NCI-H146 (cell line): ENCODE data around the gene TBX1.

ENCODE experiments used
- DNase-seq: peaks from one replicate; lab custom pipeline; 2025; lab: John Stamatoyannopoulos, UW

The TBX1 gene

DNA sequence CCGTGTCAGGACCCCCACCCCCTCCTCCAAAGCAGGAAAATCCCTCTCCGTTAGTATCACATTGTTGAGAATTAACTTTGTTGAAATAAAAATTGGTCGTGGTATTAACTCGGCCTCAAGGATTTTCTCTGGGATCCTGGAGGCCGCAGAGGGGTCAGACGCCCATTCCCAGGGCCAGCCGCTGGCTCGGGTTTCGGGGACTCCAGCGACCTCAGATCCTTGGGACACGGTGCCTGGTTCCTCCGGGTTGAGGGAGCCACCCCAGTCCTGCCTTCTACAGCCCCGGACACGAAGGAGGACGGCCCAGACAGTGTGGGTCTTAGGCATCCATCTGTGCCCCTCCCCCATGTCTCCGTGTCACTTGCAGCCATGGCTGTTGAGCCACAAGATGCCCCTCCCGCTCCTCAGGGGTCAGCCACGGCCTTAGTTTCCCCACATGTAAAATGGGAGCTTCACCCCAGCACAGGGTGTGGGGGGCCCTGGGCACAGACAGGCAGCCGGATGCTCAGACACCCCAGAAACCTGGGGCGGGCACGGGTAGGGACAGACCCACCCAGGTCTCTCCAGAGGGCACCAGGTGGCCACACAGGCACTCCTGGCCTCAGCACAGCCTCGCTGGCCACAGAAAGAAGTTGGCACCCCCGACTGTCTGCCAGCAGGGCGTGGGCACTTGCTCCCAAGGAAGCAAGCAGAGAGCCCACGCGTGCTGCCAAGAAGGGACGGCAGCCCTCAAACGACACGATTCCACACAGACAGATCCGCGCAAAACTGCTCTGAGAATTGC lies 21.7 kb upstream of the TBX1 start:
- DNase-seq: no peak

DNA sequence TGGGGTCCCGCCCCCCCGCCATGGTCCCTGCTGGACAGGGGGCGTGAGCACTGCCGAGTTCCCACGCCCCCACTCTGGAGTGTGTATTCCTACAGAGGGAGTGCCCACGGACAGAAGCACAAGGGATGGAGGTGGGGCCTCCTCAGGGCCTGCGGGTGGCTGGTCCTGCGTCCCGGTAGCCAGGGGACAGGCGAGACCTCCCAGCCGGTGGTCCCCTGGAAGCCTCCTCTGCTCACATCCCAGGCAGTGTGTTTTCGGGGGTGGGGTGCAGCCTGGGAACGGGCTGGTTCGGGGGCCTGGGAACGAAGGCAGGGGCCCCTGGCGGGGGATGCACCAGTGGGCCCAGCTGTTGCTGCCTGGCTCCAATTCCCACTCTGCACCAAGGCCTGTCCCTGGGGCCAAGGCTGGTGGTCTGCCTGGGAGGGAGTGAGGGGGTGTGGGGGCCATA lies 21.1 kb upstream of the TBX1 start:
- no peak for DNase-seq

DNA sequence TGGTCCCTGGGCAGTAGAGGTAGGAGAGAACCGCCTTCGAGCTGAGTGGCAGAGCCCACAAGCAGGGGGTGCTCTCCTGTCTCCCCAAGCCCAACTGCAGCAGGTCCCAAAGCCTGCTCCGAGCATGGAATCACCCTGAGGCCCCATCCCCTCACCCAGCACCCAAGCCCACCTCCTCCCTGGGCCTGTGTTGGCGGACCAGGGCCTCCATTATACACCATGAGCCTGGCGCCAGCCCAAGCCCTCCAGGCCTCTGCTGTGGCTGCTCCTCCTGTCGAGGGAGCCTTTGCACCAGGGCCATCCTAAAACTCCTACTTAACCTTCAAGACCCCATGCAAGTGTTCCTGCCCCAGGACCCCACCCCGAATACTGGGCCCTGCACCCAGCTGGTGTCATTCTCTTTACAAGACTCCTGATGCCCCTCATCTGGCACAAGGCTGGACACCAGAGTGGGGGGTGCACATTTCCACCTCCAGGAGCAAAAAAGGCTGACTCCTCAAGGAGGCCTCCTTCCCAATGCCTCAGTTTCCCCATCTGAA lies 20.6 kb upstream of the TBX1 start:
- no peak for DNase-seq

DNA sequence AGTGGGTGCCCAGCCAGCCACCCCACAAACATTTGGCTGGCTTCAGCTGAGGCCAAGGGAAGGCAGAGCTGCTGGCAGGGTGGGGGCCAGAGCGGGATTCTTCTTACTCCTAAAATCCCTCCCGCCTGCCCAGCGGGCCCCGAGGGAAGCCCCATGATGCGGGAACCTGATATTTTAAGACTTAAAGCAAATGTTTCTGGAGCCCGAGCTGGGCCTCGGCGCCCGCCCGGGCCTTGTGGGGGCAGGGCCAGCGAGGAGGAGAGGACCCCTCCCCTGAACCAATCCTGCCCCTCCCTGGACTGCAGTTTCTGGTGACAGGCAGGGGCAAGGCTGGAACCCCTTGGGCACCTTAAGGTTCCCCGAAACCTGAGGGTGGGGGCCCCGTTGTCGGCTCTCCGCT lies 20.0 kb upstream of the TBX1 start:
- no peak for DNase-seq

DNA sequence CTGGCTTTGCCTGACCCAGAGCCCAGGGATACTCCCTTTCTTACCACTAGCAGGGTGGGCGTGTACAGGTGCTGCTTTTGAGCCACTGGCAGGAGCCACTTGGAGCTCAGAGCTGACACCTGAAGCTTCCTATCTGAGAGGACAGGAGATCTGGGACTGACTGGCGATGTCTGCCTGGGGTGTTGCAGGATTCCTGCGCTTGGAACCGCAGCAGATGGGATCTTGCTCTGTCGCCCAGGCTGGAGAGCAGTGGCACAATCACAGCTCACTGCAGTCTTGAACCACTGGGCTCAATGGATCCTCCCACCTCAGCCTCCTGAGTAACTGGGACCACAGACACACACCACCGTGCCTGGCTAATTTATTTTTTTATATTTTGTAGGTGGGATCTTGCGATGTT lies 19.5 kb upstream of the TBX1 start:
- no peak for DNase-seq

DNA sequence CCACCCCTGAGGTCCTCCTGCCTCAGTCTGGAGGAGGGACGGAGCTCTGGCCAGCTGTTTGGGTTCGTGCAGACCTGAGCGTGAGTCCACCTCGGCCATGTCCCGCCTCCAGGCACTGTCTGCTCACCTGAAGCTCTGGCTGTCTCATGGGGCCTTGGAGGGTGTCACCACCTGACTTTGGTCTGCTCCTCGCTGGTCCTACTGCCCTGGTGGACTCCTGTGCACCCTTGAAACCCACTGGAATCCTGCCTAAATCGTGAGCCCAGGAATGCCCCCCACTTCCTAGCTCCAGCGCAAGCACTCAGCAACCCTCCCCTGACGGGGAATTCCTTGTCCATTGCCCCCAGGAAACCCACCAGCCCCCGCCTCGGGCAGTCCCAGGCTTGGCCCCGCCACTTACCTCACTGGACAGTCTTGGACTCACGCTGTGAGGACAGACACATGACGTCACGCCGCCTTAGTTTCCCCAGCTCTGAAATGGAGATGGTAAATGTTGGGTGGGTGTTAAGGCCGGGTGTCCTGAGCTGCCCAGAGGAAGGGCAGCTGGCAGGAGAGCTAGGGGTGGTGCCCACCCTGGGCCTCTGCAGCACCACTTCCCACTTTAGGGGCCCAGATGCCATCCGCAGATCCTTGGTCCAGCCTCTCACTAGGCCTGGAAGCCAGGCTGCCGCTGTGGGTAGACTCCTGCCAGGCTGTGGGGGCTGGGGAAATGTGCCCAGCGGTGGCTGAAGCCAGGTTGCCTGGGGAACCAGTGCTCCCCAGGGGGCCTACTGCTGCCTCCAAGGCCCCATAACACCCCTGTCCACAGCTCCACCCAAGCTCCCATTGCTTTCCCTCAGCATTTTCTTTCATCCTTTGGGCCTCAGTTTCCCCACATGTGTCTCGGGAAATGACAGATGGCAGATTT lies 18.2 kb upstream of the TBX1 start:
- no peak for DNase-seq

DNA sequence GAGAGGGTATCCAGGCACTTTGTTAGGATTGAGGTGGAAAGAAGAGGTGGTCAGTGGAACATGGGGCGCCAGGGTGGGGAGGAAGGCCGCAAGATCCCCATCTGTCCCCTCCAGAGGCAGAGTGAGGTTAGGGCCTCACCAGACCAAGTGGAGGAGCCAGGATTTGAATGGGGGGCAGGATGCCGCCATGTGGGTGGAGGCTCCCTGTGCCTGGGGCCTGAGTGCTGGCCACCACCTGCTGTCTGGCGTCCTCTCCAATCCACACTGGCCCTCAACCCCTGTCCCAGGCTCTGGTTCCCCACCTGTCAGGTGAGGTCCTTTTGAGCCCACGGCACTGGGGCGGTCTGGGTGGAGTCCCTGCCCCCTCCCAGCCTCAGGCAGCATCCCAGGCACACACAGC lies 17.5 kb upstream of the TBX1 start:
- no peak for DNase-seq

DNA sequence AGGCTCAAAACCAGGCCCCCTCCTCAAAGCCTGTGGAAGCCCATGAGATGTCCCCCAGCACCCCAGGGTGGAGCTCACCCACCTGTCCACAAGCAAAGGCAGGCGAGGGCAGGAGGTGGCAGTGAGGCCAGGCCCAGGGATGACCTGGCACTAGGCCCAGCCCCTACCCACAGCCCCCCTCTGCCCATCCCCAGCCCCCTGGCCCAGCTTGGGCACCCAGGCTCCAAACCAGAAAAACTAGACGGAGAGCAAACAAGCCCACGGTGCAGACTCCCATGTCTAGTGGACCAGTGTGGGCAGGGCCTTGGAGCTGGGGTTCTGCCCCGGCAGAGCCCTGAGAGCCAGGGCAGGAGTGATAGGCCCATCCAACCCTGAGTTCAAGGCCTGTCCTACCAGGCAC lies 16.9 kb upstream of the TBX1 start:
- DNase-seq: no peak

DNA sequence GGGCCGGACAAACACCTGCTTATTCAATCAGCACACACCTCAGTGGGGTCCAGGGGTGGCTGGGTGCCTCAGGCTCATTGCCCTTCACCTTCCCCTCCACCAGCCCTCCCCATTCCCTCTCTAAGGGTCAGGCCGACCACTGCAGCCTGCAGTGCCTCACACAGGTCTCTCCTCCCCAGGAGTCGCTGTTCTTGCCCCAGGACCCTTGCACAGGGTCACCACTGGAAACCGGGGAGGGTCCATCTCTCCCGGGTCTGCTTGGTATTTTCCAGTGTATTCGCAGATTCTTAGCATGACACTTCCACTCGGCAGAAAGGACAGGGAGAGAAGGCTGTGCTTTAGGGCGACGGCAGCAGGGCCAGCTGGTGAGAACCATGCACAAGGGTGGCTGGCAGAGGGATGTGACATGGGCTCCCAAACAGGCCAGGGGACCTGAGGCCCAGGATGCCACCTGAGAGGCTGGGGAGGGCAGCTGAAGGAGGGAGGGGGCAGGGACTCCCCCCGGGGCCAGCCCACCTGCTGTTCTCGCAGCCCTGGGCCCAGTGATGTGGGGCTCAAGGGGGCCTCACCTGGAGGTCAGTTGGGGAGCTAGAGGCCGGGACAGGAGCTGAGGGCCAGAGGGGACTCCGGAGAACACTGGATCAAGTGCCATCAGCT lies 16.1 kb upstream of the TBX1 start:
- no peak for DNase-seq

DNA sequence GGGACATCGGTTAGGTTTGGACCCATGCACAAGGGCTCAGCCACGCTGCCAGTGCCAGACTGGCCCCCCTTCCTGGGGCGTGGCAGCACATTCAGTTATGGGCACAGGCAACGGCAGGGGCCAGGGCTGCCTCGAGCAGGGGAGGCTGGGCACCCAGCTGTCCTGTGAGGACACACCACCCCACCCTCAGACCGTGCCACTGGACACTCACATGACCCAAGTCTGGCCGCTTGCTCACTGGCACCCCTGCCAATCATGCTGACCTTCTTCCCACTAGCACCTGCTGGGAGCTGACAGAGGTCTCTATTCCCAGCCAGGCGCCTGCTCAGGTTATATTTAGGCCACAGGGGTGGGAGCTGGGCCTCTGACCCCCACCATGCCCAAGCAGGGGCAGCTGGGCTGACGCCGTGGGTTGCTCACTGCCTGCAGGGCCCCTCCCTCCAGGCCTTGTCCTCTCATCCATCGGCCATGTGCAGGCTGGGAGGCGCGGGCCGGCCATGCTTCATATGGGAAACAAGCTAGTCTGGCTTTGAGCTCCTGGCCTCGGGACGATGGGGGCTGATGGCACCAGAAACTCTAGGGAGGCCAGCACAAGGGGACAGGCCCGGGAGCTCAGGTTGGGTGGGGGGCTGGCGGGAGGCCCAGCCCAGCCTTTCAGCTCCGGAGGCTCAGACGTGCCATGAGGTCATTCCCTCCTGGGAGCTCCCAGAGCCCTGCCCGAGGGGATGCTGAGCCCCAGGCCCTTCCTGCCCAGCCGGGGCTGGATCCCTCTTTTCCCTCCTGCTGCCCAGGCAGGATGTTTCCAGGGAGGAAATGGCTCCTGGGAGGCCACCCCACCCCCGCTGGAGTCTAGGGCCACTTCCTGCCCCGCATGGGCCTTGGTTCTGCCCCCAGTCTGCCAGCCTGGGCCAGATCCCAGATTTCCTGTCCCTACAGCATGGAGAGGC lies 15.2 kb upstream of the TBX1 start:
- DNase-seq: no peak

DNA sequence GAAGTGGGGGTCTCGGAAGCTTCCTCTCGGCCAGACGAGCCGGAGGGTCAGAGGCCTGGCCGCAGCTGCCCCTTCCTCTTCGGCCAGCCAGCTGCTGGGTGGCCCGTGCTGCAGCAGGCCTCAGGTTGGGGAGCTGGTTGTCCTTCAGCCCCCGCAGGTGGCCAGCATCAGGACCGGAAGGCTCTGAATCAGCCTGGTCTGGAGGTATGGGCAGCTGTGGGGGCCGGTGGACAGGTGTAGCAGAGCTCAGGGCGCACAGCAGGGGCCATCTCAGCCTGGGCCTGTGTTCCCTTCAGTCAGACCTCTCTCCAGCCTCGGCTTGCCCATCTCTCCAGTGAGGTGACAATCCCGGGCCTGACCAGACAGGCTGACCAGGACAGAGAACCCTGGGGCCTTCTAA lies 13.9 kb upstream of the TBX1 start:
- peak; percentile 51 for DNase-seq

DNA sequence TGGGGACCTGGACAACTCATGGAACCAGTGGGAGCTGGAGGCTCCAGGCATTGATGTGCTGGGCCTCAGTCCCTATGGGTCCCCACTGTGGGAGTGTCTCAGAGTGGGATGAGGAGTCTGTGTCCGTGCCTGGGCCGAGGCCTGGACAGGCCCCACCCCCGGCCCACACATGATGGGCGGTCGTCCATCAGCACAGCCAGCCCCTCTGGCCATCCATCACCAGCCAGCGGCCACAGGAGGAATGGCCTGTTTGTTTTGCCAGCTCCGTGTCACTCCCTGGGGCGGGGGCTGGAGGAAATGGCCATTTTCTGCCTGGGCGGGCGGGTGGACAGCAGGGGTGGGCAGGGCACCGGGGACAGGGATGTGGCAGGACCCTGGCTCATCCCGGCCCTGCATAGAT lies 13.0 kb upstream of the TBX1 start:
- no peak for DNase-seq

DNA sequence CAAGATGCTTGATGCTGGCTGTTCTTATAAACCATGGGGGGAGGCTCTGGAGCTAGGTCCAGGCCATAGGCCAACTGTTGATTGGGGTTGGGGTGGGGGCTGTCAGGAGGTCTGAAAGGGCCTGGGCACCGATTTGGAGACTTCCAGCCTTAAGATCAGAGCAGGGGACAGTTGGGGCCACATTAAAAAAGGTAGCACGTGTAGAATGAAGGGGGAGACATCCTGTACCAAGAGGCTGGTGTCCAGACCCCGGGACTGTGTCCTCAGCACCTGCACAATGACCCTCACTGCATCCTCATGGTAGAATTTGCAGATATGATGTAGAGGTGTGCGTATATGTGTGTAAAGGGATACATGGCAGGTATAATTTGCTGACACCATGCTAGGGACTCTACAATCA lies 12.4 kb upstream of the TBX1 start:
- no peak for DNase-seq

DNA sequence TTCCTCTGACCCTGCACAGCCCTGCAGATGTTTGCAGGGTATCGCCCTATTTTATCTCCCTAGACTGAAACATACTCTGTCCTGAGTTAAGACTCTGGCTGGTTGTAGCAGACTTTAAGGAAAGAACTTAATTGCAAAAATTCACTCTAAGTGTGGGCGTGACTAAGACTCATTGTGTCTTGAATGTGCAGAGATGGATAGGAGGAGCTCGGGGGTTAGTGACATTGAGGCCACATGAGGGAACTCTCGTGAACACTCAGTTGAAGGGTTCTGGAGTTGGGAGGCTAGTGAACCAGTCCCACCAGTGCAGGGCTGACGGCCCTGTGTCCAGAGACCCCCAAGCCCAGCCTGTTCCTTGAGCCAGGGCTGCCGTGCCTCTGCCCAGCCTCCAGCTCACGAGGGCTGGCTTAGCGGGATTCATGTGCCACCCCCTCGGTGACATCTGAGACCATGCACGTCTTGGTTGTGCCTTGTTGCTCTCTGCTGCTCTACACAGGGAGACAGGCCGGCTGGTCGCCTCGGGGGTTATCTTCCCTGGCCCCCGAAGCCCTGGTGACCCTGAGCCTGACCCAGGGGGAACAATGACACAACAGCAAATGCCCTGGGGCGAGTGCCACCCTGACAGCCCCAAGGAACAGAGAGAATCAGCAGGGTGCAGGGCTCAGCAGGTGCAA lies 11.4 kb upstream of the TBX1 start:
- no peak for DNase-seq

DNA sequence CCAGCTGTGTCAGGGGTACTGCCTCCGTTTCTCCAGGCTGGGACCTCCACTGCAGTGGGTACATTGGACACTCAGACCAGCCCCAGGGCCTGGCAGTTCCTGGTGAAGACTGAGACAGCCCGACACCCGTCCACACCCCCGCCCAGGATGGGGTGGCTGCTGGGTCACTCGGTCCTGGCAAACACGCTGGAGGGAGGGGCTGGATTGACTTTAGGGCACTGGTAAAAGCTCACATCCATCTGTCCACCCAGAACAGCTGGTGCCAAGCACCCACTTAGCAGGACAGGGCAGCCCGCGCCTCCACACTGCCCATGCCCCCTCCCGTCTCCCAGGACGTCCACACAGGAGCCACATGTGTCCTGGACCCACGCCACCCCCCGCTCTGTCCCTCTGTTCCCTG lies 10.7 kb upstream of the TBX1 start:
- DNase-seq: no peak

DNA sequence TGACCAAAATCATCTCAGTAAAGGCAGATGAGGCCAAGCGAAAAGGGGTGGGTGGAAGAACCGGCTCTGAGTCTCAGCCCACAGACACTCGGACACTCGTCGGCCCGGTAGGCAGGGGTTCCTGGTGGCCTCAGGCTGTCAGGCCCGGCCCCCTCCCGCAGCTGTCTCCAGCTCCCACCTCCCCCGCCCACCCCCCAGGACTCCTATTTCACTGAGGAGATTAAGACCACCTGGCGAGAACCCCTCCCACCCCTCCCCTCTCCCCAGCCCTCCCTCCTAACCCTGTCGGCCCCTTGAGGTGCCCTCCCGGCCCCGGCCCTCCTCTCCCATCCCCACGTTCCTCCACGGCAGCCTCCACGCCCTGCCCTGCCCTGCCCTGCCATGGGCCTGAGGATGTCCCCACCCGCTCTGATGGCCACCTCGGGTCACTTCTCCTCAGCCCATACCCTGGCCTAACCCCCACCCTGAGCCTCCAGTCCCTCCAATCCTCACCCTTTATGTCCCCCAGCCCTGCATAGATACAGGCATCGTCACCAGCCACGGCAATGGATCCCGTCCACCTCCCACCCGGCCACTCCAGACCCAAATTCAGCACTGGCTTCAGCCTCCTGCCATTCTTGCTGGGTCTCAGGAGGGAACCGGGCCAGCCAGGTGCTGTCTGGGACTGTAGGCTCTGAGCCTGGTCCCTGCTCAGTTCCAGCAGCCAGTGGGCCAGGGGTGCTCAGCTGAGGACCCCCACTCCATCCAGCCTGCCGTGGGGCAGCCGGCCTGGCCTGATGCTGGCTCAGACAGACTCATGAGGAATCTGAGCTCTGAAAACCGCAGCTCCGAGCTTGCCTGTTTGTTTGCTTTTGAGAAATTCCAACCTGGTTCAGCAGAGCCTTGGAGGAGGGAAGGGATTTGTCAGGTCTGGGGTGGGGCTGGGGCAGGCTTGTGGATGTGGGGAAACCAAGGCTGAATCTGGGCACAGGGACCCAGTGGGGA lies 9.8 kb upstream of the TBX1 start:
- DNase-seq: no peak

DNA sequence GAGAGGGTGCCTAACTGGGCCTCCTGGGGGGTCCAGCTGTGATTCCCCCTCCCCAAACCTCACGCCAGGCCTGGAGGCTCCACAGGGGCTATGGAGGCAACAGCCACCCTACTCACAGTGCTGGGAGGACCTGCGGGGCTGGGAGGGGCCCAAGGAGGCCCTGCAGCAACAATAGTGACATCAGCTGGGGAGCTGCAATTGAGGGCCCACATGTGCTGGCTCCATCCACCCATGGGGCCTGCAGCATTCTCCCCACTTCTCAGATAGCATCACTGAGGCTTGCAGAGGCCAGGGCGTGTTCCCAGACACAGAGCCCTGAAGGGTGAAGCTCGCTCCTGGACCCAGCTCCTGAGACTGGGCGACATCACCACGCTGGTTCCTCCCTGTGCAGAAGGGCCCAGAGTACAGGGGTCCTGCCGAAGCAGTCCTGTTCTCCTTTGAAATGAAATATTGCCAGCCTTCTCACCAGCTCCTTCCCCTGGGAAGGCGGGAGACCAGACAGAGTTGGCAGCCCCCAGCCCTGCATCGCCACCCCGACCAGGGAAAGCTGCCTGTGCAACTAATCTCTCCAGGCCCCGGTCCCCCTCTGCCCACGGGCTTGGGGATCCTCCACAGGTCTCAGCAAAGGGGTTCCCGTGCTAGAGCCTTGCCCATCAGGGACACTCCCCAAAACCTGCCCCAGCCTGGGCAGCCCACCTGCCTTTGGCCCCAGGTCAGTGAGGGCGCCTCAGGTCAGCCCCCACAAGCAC lies 8.9 kb upstream of the TBX1 start:
- no peak for DNase-seq

DNA sequence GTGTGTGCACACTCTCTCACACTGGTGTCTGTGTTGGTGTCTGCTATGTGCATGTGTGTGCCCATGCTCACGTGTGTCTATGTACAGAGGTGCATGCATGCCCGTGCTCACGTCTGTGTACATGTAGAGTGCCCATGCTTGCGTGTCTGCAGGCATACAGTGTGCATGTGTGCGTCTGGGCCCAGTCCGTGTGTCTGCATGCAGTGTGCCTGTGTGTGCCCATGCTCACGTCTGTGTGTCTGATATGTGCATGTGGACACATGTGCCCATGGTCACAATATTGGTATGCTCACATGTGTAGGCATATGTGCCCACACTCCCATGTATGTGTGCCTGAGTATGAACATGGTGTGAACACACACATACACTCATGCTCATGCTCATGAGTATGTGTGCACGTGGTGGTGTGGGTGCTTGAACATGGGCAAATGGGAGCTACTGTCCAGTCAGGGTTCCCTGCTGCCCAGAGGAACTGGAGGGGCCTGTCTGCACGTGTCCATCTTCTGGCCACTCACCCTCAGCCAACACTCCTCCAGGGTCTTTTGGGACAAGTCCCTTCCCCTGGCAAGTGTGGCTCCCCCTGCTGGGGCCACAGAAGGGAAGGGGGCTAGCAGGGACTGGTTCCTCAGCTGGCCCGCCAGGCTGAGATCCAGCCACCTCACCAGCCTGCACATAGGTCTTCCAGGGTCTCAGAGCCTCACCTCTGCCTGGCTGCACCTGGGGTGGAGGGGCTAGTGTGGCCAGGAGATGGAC lies 7.3 kb upstream of the TBX1 start:
- no peak for DNase-seq
